ENCODE results near the gene KRT9.
"Not testable (repeated sequence)": the region's sequence is repeated elsewhere in the genome, so short reads cannot be mapped to it uniquely, and the experiment has no call there.

KRT9 gene

DNA sequence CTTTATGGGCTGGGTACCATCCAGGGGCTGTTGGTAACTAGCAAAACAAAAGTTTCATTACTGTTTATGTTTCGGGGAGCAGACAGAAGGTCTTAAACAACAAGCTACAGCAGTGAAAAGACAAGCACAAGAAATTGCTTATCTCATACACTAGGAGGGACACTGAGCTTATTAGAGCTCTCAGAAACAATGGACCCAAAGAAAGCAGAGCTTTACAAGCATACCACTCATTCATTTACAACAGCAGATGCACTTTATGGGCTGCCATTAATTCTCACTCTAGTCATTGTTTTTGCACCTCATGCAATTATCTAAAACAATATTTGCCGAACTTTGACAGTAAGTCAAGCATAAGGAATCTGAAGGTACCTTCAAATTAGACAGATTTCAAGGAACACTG lies 30.7 kb upstream of the KRT9 start:
- DNase-seq (ENCODE audit: low read depth, low spot score), result no peak

DNA sequence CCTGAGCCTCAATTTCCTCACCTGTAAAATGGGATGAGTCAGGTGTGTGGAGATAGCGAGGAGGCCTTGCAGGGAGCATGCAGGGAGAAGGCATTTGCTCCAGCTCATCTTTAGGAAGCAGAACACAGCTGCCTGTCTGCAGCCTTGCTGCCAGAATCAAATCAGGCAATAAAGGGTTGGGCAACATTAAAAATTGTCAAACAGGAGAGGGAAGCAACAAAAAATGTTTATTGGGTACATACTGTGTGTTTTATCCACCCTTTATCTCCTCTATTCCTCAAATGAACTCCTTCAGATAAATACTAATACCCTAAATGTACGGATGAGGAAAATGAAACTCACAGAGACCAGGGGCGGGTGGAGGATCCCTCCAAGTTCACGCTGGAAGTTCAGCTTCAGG lies 28.5 kb upstream of the KRT9 start:
- no peak for DNase-seq (ENCODE audit: low read depth, low spot score)

DNA sequence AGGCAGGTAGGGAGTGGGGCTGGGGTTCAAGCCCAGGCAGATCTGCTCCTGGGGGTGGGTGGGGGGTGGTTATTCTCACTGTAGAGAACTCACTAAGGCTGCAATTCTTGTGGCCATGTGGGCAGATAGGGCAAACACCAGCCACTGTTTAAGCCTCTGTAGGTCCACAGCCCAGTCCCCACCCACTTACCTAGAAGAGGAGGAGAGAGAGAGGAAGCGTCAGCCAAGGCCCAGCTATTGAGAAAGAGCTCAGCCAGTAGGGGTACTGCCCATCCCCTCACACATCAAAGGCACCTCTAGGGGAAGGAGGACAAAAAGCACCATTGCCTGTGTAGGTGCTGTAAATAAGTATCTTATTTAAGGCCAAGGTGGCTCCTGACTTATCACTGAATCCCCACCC lies 27.8 kb upstream of the KRT9 start:
- DNase-seq (ENCODE audit: low read depth, low spot score), result no peak

DNA sequence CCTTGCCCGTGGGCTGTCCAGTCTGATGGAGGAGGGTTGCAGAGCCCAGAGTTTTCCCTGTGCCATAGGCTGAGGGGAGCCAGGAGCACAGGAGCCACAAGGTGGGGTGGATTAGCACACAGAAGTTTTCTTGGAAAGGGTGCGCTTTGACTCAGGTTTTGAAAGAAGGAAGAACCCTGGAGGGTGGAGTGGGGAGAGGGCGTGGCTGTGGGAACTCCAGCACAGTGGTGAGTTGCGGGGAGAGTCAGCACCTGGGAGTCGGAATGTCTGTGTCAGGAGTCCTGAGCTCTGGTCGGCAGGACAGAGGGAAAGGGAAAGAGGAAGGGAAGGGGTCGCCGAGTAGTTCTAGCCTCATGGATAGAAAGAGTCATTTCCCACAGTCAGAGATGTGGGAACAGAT lies 23.7 kb upstream of the KRT9 start:
- DNase-seq (ENCODE audit: low read depth, low spot score), result no peak

DNA sequence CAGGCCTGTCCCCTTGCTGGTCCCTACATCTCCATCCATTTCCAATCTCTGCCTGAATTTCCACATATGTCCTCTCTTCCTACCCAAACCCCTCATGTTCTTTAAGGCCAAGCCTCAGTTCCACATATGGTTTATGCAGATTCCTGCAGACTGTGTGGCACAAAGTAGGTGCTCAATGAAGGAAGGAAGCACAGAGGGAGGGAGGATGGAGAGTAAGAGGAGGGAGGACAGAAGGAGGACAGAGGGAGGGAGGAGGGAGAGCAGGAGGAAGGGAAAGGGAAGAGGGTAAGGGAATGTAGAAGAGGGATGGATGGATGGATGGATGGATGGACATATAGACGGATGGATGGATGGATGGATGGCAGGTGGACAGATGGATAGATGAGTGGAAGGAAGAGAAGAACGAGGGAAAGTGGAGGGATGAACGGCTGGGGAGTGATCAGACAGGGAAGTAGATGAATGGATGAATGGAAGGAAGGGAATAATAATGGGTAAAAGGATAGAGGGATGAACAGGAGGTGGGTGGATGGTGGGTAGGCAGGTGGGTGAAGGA lies 22.6 kb upstream of the KRT9 start:
- DNase-seq (ENCODE audit: low read depth, low spot score), result no peak

DNA sequence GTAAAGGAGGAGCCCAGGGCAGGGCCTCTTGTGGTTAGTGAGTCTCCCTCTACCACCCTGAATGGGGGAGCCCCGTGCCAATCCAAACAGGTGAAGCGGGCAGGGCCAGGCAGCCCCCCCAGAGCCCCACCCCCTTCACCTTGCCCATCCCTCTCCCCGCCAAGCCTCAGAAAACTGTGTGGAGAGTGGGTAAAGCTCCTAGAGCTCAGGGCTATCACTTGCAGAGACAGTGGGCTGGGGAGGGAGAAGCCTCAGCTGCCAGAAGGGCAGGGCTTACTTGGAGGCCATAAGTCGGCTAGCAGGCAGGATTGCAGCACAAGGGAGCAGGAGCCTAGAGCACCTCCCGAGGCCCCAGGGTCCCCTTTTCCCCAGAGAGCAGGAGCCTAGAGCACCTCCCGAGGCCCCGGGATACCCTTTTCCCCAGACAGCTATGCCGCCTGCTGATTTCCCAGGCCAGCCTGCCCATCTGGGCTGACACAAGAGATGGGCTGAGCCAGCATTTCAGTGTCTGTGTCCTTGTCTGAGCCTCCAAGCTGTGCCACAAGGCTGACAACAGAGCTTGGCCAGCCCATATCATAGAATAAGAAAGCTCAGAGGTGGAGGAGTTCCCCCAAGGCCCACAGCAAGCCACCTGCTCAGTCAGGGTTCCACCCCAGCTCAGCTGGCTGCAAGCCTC lies 21.6 kb upstream of the KRT9 start:
- DNase-seq (ENCODE audit: low read depth, low spot score), result no peak

DNA sequence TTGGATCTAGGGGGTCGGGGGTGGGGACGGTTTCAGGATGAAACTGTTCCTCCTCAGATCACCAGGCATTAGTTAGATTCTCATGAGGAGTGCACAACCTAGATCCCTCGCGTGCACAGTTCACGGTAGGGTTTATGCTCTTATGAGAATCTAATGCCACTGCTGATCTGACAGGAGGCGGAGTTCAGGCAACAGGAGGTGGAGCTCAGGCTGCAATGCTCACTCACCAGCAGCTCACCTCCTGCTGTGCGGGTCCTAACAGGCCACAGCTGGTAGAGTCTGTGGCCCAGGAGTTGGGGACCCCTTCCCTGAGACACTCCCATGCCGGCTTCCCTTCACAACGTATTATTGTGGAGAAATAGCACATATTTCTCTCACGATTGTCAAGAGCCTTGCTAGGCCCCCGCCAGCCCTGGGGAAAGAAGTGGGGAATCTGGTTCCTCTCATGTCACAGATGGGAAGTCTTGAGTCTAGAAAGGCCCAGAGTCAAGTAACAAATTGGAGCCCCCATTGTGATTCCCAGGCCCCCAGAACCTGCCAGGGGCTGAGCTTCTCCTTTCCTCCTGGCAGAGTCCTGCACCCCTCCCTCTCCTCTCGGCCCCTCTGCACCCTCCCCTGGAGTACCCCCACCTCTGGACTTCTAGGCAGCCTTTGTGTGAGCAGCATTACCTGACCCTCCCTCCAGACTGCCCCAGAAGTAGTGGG lies 20.9 kb upstream of the KRT9 start:
- DNase-seq (ENCODE audit: low read depth, low spot score), result no peak

DNA sequence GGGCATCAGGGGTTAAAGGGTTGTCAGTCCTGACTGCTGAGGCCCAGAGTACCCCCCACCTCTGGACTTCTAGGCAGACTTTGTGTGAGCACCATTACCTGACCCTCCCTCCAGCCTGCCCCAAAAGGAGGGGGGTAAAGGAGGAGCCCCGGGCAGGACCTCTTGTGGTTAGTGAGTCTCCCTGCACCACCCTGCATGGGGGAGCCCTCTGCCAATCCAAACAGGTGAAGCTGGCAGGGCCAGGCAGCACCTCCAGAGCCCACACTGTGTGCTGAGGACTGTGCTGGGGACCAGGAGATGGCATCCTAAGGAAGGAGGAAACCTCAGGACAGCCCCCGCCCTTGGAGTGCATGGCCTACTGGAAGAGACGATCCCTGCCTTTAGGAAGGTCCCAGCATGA lies 17.4 kb upstream of the KRT9 start:
- no peak for DNase-seq (ENCODE audit: low read depth, low spot score)

DNA sequence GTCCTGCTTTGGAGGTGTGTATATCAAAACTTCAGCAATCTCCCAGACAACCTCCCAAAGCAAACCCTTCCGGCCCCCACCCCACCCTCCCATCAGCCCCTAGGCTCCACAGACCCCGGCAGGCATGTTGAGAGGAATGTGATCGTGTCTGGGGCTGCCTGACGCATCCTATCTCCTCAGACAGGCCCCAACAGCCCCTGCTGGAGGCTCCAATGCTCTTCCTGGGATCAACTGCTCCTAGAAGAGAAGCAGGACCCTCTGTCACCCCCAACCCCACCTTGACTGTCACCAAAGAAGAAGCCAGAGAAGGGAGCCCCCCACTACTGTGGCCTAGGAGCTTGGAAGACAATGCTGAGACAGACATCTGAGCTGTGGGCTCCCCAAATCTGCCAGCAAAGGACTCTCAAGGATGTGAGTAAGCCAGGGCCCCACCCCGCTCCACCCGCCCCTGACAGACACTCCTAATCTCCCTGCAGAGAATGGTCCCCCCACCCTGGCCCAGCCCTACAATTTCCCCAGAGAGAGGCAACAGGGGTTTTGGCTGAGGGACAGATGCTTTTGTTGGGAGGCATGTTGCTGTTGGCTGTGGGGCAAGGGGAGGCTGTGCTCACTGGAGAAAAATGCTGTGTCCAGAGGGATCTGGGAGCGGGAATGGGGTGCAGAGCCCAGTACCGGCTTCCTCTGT lies 16.4 kb upstream of the KRT9 start:
- DNase-seq (ENCODE audit: low read depth, low spot score), result peak; percentile 16

DNA sequence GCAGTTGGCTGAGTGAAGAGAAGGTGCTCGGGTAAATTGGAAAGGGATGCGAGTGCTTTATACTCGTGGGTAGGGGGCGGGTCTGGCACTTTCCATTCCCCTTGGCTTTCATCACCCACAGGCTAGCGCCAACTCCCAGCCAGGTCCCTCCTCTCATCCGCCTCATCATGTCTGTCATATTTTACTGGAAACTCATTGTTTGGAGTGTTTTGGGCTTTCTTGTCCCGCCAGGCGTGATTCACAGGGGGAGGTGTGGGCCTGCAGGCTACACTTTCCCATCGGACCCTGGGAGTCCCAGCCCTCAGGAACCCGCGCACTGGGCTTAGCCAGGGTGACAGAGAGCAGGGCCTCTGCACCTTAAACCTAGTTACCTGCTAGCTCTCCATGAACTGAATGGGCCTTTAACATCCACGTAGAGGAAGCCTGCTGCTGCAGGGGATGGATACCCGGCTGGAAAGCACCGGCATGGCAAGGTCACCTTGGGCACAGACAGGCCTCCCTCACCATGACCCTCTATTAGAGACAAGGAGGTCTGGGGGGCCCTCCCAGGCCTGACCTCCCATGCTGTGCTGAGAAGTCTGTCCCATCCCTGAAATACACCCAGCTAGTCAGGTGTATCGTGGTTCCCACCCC lies 15.1 kb upstream of the KRT9 start, which contains the start of gene KRT14:
TSS of gene KRT14 (minus strand) at position 33 of the 633 bp plus-strand sequence. CDS start 61 bp downstream, outside the sequence.
- DNase-seq (ENCODE audit: low read depth, low spot score), result no peak

DNA sequence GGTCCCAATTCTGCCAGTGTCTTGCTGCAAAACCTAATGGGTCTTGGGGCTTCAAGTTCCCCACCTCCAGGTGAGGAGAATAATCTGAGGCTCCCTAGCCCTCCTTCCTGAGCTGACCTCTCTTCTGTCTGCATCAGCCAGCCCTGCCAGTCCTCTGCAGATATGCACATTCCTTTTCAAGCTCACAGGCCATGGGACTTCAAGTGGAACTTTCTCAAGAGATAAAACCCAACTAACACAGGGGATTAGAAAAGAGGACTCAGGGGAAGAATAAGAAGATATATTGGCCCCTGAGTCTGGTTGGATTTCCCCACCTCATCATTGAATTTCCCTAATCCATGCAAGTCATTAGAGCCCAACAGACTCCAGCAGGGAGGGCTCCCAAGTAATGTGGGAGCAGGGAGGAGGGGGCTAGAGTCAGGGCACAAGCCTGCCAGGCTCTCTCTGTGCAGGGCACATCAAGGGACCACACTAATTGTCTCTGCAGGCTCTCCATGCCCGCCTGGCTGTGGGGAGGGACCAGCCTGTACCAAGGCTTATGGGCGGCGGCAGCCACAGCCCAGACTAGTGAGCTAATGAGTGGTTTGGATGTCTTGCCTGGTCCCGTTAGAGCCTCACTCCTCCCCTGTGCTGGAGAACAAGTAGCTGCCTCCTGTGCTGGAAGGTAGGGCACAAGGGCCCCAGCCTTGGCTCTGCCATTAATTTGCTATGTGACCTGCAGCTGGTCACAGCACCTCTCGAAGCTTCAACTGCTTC lies 13.6 kb upstream of the KRT9 start:
- no peak for DNase-seq (ENCODE audit: low read depth, low spot score)

DNA sequence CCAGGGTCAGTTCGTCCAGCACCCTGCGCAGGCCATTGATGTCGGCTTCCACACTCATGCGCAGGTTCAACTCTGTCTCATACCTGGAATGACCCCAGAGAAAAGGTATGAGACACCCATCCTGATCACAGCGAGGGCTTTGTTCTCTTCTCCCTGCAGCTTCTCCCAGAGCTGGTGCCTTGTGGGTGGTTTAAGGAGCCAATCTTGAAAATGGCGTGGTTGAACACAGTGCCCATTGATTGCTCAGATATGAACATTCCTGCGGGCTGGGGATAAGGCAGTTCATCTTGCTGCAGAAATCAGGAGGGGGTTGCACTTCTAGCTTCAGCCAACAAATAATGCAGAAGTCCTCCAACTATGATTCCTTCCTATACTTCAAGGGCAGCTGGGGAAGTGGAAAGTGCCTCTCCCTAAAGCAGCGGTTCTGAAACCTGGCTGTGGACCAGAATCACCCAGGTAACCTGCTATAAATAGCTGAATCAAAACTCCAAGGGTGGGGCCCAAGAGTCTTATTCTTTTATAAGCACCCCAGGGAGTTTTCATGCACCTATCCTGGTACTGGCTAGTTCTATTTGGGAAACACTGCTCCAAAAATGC lies 12.6 kb upstream of the KRT9 start:
- DNase-seq (ENCODE audit: low read depth, low spot score), result not testable (repeated sequence)

DNA sequence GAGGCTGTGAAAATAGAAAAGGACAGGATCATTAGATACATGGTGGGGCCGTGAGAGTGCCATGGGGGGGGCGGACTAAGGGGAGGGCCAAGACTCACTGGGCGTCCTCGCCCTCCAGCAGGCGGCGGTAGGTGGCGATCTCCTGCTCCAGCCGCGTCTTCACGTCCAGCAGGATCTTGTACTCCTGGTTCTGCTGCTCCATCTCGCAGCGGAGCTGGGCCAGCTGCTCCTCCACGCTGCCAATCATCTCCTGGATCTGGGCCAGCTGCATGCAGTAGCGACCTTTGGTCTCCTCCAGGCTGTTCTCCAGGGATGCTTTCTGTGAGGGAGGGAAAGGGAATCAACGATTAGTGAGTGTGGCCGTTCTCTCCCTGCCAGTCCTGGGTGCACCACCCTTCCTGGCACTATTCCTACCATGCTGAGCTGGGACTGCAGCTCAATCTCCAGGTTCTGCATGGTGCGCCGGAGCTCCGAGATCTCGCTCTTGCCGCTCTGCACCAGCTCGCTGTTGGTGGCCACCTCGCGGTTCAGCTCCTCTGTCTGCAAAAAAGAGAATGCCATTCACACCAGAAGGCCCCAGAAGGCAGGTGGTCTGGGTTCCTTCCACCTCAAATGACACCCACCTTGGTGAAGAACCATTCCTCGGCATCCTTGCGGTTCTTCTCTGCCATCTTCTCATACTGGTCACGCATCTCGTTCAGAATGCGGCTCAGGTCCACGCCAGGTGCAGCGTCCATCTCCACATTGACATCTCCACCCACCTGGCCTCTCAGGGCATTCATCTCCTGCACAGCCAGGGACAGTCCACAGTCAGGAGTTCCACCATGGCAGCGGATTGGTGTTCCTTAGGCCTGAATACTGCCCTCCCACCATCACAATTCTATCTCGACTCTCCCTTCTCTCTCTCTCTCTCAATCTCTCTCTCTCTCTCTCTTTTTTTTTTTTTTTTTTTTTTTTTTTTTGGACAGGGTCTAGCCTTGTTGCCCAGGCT lies 11.6 kb upstream of the KRT9 start:
- DNase-seq (ENCODE audit: low read depth, low spot score), result no peak

DNA sequence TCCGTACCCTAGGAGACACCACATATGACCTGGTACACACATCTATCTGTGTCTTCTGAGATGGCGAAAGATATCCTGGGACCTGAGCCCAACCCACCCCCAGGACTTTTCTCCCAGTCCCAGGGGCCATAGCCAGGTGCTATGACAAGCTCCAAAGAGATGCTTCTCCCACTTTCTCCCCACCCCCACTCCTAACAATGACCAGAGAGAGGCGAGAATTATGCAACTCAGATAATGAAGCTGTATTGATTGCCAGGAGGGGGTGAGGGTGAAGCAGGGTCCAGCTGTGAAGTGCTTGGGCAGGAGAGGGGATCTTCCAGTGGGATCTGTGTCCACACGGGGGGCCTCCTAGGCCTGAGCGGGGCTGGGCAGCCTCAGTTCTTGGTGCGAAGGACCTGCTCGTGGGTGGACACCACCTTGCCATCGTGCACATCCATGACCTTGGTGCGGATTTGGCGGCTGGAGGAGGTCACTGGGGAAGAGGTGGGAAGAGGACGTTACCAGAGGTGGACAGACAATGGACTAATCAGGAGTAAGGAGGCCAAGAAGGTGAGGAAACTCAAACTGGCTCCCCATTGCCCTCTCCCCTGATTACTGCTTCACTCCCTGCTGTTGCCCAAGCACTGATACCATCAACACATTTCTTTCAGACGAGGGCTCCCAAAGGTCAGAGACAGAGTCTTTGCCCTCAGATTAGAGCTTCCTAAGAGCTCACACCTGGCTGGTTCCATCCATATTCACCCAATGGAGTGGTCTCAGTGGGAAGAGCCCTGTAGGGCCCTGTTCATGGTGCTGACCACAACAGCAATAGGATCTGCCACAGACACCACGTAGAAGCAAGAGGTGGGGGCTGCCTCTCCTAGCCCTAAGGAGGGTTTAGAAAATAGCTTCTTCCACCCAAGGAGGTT lies 10.5 kb upstream of the KRT9 start:
- DNase-seq (ENCODE audit: low read depth, low spot score), result not testable (repeated sequence)

DNA sequence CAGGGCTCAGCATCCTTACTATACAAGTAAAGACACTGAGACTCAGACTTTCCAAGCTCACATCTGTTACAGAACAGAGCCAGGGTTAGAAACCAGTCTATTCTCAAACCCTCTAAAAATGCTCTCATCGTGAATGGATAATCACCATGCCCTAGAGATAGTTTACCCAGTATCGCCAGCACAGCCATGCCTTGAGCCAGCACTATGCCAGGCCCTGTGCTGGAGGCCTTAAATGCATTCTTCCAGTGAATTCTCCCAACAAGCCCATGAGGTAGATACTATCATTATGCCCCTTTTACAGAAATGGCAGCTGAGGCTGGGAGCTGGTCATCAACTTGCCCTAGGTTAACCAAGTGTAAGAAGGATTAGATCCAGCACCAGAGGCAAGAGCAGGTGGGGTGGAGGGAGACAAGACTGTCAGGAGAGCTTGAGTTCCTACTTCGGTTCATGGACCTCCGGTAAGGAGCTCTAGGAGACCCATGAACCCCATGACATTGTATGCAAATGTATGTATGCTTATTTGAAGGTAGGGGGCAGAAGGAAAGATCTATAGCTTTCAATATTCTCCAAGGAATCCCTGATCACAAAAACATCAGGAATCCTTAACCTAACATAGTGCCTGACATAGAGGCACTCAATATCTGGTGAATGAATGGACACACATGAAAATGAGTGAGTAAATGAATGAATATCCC lies 9.7 kb upstream of the KRT9 start:
- DNase-seq (ENCODE audit: low read depth, low spot score), result no peak

DNA sequence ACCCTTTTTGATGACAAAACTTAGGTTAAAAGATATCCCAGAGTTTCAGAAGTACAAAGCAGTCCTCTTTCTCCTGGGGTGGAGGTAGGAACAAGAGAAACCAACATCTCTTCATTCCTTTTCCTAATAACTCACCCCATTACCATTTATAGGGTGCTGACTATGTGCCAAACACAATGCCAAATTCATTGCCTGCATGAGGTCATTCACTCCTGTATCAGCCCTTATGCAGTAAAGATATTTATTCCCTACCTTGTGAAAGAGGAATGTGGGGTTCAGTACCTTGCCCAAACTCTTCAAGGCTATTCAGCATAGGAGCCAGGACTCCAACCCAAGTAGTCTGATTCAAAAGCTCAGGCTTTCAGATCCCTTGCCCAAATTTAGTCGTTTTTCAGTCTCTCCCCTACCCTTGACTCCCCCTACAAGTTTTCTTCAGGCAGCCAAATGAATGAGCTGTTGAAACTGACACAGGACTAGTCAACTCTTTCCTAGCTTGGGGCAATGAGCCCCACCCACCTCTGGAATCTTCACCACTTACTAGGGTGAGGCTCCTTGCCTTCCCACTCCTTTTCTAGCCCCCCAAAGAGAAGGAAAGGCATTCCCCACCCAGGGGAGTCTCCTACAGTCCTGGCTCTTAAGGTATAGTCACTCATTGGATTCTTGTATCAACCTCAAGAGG lies 9.0 kb upstream of the KRT9 start:
- DNase-seq (ENCODE audit: low read depth, low spot score), result no peak

DNA sequence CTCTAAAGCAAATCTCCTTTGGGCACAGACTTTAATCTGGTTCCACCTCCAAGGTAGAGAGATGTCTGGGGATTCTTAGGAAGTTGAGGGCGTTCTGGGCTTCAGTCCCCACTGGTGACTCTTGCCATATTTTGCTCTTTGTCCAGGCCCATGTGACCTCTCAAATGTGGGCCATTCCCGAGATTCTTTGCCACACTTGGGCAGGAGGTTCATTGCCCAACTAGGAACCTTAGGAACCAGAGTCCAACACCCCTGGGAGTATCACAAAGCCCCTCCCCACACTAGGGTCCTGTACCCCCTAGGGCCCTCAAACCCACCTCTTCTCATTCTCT lies 8.4 kb upstream of the KRT9 start:
- no peak for DNase-seq (ENCODE audit: low read depth, low spot score)
